Measurements from ENCODE around the gene TMEM170B.

The TMEM170B gene

DNA sequence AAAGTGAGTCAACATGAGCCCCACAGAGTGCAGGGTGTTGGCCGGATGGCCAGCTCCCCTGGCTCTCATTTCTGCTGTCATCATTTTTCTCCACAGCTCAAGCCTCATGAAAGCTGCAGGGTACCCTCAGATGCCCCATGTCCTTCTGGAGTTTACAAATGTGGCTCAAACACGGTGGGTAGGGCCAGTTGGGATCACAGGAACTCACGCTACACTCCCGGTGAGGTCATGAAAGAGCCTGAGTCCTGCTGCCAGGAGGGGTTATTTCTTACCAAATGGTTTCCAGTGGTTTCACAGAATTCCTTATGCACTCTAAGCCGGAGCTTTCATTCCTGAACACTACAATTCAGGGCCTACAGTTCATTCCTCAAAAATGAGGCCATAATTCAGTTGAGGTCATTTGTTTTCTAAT, 78.7 kb downstream of the TMEM170B start:
- no peak for DNase-seq (ENCODE audit: low read depth)

DNA sequence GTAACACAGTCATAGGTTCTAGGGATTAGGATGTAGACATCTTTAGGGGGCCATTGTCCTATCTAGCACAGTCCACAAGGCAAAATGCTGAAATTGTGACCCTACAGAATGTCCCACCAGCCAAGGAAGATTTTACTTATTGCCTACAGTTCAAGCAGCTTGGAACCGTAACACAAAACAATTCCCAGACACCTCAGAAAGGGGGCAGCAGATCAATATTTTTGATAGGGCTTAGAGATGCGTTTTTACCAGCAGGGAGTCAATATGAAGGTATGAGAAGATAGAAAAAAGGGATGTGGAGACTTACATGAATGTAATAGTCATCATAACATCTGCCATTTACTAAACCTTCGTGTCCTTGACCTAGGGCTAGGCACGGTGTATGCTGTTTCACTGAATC, 81.0 kb downstream of the TMEM170B start:
- DNase-seq (ENCODE audit: low read depth), result no peak

GRCh38 chr6:11621119-11621518, 83.6 kb downstream of the TMEM170B start:
- no peak for DNase-seq (ENCODE audit: low read depth)

- no peak for DNase-seq (ENCODE audit: low read depth)
Measured at GRCh38 chr6:11622156-11622555, 84.6 kb downstream of the TMEM170B start.

DNA sequence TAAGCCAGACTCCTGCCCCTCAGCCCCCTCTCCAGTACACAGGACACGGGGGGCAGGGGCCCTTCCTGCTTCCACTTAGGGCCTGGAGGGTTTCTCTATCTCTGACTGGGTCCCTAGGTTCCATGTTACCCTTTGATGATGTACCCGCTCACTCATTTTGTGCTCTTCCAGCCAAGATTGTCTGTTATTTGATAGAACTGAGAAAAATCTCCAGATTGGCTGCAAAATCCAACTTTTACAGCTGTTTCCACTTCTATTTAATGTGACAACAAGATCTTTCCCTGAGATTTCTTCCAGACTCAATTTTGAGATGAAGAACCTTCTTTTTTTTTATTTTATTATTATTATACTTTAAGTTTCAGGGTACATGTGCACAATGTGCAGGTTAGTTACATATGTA, 85.7 kb downstream of the TMEM170B start:
- no peak for DNase-seq (ENCODE audit: low read depth)

GRCh38 chr6:11625302-11625701, 87.8 kb downstream of the TMEM170B start:
- DNase-seq (ENCODE audit: low read depth), result no peak

GRCh38 chr6:11626356-11626755, 88.8 kb downstream of the TMEM170B start:
- no peak for DNase-seq (ENCODE audit: low read depth)

GRCh38 chr6:11628562-11628961, 91.0 kb downstream of the TMEM170B start:
- DNase-seq (ENCODE audit: low read depth), result no peak

DNA sequence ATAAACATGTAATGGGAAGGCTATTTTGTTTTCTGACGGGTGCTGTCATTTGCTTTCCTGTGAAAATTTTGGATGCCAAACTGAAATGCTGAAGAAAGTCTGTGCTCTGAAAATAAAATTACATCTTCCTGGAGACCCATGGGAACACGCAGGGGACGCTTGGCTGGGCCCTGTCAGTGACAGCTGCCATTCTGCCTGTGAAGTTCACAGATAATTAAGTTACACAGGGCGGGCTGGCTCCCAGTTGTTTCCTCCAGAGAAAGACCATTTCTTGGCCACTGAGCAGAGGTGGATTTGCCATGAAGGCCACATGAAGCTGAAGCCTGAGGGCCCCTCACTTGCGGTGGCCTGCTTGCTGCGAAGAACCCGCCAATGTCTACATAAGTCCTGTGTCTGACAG, 93.5 kb downstream of the TMEM170B start:
- DNase-seq (ENCODE audit: low read depth), result no peak

DNA sequence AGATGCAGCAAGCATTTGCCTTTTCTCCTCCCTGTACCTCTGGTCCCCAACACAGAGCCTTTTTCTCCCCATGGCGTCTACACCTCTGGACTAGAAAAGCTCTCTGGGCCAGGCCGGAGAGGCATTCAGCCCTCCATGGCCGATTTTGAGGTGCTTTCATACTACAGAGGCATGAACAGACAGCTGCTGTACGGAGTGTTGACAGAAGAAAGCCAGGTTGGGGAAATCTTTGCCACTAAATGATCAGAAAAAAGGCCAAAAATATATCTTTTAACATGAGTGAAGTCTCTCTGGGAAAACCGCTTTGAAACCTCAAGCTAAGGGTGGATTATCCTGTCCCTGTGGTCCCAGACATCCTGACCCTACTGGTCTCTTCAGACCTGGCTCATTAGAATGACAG, 94.0 kb downstream of the TMEM170B start:
- DNase-seq (ENCODE audit: low read depth), result no peak

DNA sequence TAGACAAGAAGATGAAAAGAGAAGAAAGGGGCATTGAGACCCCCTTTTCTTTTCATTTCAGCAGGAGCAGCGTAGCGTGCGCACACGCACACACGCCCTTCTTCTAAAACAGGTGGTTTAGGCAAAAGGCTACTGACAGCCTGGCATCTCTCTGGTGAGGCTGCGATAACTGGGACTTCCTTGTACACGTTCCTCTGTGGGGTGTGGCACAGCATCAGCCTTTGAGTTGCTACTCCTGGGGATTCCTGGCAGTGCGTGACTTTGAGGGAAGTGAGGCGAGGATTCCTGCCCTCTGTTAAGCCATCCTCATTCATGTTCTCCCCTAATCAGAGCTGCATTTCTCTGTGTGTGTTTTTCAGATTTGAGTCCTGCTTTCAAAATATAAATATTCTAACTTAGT, 94.7 kb downstream of the TMEM170B start:
- DNase-seq (ENCODE audit: low read depth), result no peak

GRCh38 chr6:11632795-11633511, 95.4 kb downstream of the TMEM170B start:
- no peak for DNase-seq (ENCODE audit: low read depth)
